AG08395 (cell line): ENCODE results near the gene ATXN1.

Experiments
- DNase-seq: peaks from one replicate; pipeline ENCODE4 v3.0.0; 2012; ENCODE audit warnings: mixed read lengths, low spot score

The ATXN1 gene

DNA sequence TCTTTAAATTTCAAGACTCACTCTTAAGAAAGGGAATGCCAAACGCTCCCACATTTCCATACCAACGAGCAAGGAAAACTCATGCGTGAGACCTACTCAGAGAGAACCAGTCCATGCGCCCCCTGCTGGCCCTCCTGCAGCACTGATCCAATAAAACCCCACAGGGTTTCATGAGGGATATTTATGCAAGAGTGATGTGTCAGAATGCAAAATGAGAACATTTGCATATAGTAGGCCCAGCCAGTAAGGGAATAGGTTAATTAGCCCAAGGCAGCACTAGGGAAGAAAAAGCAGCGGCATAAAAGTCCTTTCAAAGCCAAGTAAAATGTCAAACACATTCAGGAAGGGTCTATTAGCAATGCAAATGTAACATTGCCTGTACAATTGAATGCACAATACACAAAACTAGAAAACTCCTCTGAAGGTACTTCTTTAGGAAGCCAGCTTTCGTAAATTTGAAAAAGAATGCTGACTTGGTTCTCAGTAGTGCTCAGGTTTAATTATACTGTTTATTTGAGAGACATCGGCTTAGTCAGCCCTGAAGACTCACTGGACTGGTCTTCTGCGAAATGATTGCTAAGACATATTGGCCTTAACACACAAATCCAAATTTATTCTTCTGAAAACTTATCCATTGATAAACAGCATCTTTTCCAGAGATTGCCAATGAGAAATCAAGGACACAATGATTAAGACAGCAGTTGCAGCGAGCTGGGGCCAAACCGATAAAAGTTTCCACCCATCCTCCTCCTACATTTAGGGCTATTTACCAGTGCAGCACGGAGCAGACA is 429.7 kb downstream of the ATXN1 start:
- peak; percentile 79 for DNase-seq

DNA sequence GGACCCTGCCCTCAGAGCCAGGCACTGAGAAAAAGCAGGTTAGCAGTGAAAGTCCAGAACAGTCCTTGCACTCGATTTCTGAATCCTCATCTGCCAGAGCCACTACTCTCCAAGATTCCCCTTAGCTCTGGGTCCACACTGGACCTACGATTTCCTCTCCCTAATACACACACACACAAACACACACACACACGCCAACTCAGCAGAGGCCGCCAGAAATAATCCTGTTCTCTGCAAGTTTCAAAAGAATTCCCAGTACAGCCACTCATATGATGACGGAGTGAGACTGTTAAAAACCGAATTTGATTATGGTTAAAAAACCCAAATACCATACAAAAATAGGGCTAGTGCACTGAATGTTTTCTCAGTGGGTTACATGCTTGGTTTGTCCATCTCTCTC is 432.0 kb downstream of the ATXN1 start:
- no peak for DNase-seq

DNA sequence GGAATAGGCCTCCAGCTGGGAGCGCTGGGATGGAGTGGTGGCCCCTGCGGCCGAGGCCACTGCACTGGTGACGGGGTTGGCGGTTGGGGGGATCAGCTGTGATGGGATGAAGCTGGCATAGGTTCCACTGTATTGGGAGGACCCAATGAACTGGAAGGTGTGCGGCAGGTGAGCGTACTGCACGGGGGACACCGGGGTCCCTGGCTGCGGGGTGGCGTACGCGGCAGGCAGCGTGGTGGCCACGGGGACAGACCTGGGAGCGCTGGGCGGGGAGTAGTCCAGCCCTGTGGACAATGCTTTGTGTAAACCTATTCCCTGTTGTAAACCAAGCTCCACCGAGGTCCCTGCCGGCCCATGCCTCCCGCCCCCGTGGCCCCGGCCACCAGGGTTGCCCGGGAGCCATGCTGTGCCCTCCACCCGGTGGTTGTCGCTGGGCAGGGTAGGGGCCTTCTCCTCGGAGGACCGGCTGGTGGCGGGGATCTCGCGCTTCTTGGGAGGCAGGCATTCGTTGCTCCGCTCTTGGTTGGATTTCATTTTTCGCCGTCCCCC is 433.4 kb downstream of the ATXN1 start:
- DNase-seq: no peak

- DNase-seq: no peak
Measured at GRCh38 chr6:16326971-16327776, 434.1 kb downstream of the ATXN1 start.

- DNase-seq: no peak
Measured at GRCh38 chr6:16326531-16326930, 434.7 kb downstream of the ATXN1 start.

DNA sequence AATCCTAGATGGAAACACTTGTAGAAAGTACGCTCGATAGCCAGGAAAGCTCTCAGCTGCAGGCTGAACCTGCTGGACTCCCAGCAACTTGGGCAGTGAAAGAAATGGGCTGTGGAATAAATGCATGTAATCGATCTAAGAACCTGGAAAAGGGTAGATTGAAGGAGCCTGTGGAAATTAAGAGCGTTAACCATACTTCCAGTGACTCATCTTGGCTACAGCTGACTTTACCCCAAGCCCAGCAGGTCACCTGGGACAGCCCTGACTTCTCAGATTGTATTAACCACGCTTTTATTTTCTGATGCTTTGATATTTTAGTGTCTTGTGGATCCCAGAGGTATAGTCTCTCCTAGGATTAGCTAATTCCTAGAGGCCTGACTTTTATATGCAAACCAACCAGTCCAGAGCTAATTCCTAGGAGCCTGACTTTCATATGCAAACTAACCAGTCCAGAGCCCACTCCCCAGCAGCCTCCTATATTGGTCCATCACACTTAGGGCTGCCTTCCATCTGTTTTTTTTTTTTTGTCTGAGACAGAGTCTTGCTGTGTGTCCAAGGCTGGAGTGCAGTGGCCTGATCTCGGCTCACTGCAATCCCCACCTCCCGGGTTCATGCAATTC is 436.5 kb downstream of the ATXN1 start:
- DNase-seq: no peak

DNA sequence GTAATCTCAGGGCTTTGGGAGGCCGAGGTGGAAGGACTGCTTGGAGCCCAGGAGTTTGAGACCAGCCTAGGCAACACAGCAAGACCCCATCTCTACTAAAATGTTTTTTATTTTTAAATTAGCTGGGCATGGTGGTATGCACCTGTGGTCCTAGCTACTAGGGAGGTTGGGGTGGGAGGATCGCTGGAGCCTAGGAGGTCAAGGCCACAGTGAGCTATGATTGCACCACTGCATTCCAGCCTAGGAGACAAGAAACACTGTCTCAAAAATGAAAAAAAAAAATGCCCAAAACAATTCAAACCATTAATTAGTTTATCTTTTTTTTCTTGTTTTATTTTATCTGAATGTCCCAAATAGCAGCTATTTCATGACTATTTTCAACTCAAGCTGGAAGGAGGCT is 437.1 kb downstream of the ATXN1 start:
- DNase-seq: no peak

DNA sequence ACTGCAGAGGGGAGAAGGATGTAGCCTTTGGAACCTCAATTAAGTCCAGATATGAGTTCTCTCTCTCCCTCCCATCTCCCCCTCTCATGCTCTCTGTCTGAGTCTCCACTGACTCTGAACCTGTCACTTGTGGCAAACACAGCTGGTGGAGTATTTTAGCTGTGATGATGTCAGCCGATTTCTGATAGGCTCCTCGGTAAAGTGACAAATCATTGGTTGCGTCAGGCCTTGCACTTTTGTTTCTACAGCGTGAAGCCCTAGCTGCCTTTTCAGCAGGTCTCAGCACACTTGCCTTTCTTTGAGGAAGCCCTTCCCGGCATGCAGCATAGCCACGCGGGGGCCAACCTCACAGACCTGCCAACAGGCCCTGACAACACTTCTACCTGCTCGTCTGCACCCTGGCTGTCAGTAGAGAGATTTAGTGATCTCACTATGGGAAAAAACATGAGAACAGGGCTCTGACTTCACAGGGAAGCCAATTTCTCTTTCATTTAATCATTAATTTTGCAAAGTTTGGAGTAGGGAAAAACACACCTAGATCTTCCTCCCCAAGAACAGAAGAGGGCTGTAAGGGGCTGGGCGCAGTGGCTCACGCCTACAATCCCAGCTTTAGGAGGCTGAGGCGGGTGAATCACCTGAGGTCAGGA is 438.5 kb downstream of the ATXN1 start:
- DNase-seq: peak; percentile 75

GRCh38 chr6:16321826-16322225 is 439.4 kb downstream of the ATXN1 start:
- DNase-seq: no peak

DNA sequence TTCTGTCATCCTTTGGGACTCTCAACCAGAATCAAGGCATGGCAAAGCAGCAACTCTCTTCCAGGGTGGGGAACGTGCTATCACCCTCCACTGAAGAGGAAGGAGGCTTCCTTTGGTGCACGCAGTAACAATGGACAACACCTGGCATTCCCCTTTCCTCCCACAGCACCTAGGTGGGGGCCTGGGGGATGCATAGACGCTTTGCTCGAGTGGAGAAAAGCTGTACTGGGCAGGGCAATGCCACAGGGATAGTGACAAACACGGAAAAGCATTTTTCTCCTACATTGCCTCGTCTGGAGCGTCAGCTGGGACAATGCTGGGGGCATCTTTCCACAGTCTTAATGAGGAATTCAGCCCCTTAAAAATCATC is 439.9 kb downstream of the ATXN1 start:
- no peak for DNase-seq

- peak; percentile 55 for DNase-seq
Measured at GRCh38 chr6:16320533-16321340, 440.5 kb downstream of the ATXN1 start.

GRCh38 chr6:16319813-16320532 is 441.3 kb downstream of the ATXN1 start:
- DNase-seq: peak; percentile 87

DNA sequence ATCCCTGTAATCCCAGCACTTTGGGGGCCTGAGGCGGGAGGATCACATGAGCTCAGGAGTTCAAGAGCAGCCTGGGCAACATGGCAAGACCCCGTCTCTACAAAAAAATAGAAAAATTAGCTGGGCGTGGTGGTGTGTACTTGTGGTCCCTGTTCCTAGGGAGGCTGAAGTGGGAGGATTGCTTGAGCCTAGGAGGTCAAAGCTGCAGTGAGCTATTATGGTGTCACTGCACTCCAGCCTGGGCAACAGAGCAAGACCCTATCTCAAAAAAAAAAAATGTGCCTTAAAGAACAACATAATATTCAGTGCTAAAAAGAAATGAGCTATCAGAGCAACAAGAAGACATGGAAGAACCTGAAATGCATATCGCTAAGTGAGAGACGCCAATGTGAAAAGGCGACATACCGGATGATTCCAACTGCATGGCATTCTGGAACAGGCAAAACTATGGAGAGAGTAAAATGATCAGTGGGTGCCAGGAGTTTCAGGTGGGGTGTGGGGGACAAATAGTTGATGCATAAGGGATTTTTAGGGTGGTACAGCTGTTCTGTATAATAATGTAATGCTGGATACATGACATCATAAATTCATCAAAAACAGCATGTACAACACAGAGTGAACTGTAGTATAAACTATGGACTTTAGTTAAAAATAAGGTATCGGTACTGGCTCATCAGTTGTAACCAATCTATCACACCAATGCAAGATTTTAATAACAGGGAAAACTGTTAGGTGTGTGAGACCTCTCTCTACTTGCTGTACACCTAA is 442.1 kb downstream of the ATXN1 start:
- no peak for DNase-seq

DNA sequence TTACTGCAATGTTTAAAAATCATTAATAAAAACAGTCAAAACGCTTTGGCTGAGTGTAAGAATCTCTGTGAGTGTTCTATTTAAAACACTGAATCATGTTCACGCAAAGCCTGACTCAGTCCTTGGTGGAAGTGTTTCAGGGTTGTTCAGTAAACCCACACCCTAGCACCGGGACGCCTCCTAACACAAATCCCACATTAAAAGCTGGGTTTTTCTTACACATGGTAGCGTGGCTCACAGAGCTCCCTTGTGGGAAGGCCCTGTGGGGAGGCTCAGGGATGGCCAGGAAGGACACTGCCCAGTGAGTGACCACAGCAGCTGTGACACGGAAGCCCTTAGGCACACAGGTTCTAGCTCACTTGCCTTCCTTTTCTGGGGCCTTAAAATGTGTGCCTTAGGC is 442.7 kb downstream of the ATXN1 start:
- DNase-seq: peak; percentile 88

- DNase-seq: peak; percentile 61
Measured at GRCh38 chr6:16316741-16317251, 444.5 kb downstream of the ATXN1 start.

DNA sequence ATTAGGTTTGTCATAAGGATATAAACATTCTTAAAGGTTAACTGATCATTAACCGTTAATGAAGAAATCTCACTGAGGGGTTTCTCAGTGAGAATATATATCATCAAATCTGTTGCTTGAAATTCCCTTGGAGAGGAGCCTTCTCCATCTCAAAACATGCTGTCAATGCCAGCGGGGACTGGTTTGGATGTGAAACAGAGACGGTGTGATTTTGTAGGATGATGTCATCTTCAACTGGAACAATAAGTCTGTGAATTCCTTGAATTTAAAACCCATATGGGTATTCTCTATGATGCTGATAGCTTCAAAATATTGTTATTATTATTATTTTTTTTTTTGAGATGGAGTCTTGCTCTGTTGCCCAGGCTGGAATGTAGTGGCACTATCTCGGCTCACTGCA is 447.0 kb downstream of the ATXN1 start:
- DNase-seq: no peak

DNA sequence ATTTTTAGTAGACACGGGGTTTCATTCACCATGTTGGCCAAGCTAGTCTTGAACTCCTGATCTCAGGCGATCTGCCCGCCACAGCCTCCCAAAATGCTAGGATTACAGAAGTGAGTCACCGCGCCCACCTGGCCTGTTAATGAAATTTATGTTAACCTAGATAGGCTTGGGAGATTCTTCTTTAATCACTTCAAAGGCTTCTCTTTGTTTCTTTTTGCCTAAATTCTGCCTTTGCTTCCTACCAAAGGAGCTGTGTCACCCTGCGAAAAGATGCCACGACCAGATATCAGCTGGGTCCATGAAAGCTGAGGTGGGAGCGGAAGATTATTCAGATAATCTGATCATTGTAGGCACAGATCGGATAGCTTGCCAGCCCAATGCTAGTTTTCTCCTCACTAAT is 447.5 kb downstream of the ATXN1 start:
- no peak for DNase-seq

DNA sequence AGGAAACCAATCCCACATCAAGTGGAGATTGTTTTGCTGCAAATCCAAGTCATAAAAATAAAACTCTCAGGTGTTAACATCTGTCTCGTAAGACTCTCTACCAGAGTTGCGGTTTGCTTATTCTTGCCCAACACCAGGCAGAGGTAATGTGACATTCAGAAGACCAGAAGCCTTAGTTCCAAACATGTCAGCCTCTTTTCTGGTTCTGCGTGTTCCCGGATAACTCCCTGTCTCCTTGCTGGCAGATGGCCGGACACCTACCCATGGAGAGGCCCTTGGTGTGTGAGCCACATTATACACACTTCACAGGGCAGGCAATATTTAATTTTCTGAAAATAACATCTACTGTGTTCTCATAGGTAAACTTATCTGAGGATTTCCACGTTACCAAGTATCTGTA is 449.5 kb downstream of the ATXN1 start:
- DNase-seq: no peak

GRCh38 chr6:16306334-16306733 is 454.9 kb downstream of the ATXN1 start:
- DNase-seq: no peak

DNA sequence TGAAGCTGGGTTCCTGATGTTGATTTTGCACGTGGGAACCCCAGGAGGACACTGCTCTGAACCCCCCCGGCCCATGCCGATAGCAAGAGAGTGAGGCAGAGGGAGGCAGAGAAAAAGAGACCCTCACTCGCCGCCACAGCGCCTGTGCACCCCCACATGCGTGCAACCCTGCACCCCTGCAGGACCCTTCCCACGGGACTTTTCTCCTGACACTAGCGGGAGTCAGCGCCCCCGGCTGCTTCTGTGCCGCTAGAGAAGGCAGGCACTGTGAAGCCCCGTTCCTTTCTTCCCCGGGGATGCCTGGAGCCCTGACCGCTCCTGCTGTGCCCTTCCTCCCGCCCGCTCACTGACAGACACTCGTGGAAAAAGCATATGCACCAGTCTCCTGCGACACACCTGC is 455.5 kb downstream of the ATXN1 start:
- no peak for DNase-seq
